Measurements from ENCODE around the gene SGMS1.

GRCh38 chr10:50601974-50602373 is 21.8 kb downstream of the SGMS1 start:
- TF ChIP-seq CTCF (IDR thresholded peaks at IDR 0.05) (no peak), POLR2A (IDR thresholded peaks at IDR 0.05) (no peak)
